ENCODE results near the gene SOX10. TPM values are rescaled to one million over a fixed set of nuclear protein-coding genes. Genes with fewer than 3 reads are reported as not detected.
"Not testable (repeated sequence)": the region's sequence is repeated elsewhere in the genome, so short reads cannot be mapped to it uniquely, and the experiment has no call there.

SOX10 gene
- total RNA-seq, 1 experiment from 2014 or later: not detected

GRCh38 chr22:37965940-37966664 is 18.3 kb downstream of the SOX10 start:
- no peak for DNase-seq (ENCODE audit: low spot score)

GRCh38 chr22:37961062-37961461 is 23.3 kb downstream of the SOX10 start:
- DNase-seq (ENCODE audit: low spot score): no peak

- DNase-seq (ENCODE audit: low spot score): no peak
These were observed 25.0 kb downstream of the SOX10 start for GRCh38 chr22:37959231-37959825.

- DNase-seq (ENCODE audit: low spot score): no peak
These were observed 27.1 kb downstream of the SOX10 start for GRCh38 chr22:37957232-37957631.

DNA sequence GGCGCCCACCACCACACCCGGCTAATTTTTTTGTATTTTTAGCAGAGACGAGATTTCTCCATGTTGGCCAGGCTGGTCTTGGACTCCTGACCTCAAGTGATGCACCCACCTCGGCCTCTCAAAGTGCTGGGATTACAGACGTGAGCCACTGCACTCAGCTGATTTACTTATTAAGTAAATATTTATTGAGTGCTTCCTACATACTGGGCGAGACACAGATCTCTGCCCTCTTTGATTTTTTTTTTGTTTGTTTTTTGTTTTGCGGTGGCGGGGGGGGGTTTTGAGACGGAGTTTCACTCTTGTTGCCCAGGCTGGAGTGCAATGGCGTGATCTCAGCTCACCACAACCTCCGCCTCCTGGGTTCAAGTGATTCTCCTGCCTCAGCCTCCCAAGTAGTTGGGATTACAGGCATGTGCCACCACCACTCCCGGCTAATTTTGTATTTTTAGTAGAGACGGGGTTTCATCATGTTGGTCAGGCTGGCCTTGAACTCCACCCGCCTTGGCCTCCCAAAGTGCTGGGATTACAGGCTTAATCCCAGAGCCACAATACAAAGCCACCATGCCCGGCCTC is 28.4 kb downstream of the SOX10 start:
- DNase-seq (ENCODE audit: low spot score): not testable (repeated sequence)

DNA sequence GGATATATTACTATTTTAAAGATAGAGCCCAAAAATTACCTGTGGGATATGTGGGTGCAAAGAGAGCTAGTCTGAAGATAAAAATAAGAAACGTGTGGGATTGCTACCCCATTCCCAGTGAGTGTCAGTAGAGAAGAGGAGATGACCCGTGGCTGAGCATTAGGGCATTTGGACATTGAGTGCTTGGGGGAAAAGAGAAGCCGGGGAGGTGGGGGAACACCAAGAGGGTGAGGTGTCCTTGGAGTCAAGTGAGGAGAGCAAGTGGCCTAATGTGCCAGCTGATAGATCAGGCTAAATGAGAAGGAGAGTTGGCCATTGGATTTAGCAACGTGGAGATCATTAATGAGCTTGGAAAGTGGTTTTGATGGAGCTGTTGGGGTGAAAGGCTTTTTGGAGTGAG is 29.7 kb downstream of the SOX10 start:
- no peak for DNase-seq (ENCODE audit: low spot score)

DNA sequence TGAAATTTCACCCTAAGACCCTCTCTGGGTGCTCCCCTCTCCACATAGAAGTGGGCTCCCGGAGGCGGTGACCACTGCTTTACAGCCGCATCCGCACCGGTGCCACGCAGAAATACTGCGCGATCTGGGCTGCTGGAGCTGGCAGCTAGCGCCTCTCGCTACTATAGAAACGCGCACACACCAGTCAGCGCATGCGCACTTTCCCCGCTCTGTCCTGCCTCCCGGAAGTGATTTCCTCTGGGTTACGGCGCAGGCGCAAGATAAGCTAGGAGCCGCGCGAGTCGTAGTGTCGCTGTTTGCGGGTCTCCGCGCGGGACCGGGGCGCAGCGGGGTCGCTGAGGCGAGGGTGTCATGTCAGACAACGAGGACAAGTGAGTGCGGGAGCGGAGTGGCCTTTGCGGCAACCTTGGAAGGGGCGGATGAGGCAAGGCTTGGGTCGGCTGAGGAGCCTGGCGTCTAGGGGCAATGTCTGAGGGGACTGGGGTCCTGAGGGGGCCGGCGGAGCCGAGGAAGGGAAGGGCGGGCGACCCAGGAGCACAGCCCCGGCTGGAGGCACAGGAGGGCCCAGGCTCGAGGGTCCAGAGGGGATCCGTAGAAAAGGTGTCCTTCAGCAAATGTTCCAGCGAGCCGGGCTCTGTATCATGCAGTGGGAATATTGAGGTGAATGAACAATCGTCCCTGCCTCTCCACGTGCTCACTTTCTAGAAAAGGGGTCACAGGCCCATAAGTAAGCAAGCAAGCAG is 30.7 kb downstream of the SOX10 start, which contains the start of the genes C22orf23 and POLR2F:
Gene C22orf23, minus strand, starts transcription at position 165 of the 743 bp plus-strand sequence. CDS start 452 bp downstream, outside the sequence.
Gene POLR2F, plus strand, starts transcription at position 263 of the 743 bp plus-strand sequence. Its CDS starts 89 bp downstream, at position 352.
- peak; percentile 83 for DNase-seq (ENCODE audit: low spot score)

DNA sequence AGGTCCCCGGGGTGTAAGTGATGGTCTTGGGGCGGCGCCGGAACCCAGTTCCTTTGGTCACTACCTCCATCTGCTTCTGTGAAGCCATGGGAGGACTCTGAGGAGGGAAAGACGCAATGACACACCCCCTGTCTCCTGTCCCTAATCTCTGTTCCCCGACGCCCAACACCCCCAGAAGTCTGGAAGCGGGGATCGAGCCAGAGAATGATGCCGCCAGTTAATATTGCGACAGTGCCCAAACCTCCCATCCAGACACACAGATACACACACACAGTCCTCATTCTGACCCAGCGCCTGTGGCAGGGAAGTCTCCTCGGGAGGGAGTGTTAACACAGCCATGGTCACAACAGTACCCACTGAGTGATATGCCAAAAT is 31.3 kb downstream of the SOX10 start:
- no peak for DNase-seq (ENCODE audit: low spot score)

DNA sequence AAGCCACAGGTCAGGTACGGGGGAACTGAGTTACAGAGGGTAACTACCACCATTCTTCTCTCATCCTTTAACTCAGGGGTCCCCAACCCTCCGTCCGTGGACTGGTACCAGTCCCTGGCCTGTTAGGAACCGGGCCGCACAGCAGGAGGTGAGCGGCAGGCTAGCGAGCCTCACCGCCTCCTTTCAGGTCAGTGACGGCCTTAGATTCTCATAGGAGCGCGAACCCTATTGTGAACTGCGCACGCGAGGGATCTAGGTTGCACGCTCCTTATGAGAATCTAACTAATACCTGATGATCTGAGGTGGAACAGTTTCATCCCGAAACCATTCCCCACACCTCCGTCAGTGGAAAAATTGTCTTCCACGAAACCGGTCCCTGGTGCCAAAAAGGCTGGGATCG is 31.7 kb downstream of the SOX10 start:
- not testable (repeated sequence) for DNase-seq (ENCODE audit: low spot score)

DNA sequence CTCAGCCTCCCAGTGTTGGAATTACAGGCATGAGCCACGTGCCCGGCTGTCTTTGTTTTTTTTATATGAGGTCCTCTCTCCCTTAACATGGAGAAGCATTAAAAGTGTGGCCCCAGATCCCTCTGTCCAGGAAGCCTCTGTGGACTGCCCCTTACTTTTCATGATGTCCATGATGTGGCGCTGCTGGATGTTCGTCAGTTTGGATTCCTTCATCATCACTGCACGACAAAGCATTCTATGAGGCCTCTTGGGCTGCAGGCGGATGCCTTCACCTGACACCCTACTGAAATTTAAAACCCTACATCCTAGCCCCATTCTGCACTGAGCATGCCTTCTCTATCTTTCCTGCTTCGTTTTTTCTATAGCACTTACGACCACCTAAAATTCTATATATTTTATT is 33.0 kb downstream of the SOX10 start:
- no peak for DNase-seq (ENCODE audit: low spot score)

DNA sequence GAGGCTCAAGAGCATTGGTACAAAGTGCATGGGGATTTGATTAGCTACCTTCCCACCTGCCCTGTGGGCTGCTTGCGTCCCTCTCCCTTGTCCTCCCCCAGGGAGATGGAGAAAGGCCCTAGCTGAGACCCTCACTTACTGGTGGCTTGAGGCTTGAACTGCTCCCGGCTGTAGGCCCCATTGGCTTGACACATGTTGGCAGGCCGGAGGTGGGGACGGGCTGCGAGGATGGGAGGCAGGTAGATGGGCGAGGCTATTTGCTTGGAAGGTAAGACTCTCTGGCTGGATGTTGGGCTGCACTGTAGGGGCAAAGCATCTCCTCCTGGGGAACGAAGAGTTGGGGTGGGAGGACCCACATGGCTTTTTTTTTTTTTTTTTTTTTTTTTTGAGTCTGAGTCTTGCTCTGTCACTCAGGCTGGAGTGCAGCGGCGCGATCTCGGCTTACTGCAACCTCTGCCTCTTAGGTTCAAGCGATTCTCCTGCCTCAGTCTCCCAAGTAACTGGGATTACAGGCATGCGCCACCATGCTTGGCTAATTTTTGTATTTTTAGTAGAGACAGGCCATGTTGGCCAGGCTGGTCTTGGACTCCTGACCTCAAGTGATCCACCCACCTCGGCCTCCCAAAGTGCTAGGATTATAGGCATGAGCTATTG is 37.1 kb downstream of the SOX10 start:
- not testable (repeated sequence) for DNase-seq (ENCODE audit: low spot score)

DNA sequence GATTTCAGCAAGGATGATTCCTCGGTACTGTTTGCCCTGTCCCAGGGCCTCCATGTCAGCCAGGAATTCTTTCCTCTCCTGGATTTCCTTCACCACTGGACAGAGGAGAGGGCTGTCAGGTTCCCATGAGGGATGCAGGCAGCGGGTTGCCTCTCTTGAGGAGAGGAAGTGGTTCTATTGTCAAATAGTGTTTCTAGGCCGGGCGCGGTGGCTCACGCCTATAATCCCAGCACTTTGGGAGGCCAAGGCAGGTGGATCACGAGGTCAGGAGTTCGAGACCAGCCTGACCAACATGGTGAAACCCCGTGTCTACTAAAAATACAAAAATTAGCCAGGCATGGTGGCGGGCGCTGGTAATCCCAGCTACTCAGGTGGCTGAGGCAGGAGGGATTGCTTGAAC is 39.9 kb downstream of the SOX10 start:
- DNase-seq (ENCODE audit: low spot score): not testable (repeated sequence)

DNA sequence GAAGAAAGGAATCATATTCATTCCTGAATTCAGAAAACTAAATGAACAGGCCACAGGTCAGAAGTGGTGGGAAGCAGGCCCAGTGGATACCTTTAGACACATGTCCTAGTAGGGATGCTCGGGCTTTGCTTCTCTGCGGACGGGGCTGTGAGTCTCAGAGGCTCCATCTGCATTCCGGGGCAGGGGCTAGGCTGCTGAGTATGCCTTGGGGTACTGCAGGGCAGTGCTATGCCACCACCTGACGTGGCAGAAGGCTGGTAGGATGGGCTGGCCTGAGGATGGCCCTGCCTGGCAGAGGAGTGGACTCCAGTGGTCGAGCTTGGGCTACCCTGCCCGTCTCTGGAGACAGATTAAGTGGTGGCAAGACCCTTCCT is 40.5 kb downstream of the SOX10 start:
- DNase-seq (ENCODE audit: low spot score): no peak

DNA sequence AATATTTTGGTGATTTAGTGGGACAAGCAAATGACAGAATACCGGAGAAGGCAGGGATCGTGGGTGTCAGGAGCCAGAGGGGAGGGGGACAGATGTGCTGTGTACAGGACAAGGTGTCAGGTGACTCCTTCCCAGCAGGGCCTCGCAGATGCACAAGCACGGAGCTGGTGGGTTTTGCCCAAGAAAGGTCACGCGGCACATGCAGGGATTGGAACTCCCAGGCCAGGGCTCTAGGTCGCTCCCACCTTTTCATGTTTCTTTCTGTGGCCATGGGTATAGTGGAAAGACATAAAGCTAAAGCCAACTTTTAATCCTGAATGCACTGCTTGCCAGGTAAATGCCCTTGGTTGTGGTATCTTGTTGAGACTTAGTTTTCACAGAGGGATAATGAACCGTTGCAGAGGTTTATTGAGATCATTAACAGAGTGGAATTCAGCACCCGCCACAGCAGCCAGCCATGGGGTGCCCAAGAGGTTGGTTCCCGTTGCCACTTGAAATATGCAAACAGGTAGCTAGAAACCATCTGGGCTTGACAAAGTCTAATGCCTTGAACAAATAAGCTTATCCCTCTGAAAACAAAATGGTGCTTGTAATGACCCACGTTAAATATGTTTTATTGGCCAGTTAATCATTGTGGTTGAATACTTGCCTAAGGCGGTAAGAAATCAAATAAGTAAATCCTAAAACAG is 41.1 kb downstream of the SOX10 start:
- DNase-seq (ENCODE audit: low spot score): no peak

- no peak for DNase-seq (ENCODE audit: low spot score)
These were observed 42.2 kb downstream of the SOX10 start for GRCh38 chr22:37942133-37942532.

GRCh38 chr22:37940698-37941376 is 43.5 kb downstream of the SOX10 start:
- DNase-seq (ENCODE audit: low spot score): no peak

GRCh38 chr22:37933711-37934376 is 50.5 kb downstream of the SOX10 start:
- DNase-seq (ENCODE audit: low spot score): peak; percentile 87

GRCh38 chr22:37932821-37933578 is 51.4 kb downstream of the SOX10 start:
- no peak for DNase-seq (ENCODE audit: low spot score)

DNA sequence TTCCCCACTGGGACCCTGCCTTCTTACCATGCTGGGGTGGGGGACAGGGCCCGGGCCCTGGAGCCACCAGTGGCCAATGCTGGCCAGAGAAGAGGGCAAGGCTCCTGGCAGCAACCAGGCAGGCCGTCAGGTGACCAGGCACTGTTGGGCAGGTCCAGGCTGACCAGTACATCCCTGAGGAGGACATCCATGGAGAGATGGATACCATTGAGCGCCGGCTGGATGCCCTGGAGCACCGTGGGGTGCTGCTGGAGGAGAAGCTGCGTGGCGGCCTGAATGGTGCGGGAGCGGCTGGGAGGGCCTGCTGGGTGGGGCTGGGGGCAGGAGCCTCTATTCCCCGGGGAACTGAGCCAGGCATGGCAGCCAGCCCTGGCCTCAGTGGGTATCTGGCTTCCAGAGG is 52.0 kb downstream of the SOX10 start:
- no peak for DNase-seq (ENCODE audit: low spot score)

Data from A172 (cell line).